Smooth muscle cell of the brain vasculature (primary cell): ENCODE measurements around the gene TRMT1.

Source experiments
- DNase-seq: peaks from one replicate; pipeline ENCODE4 v3.0.0-alpha.2; 2012; ENCODE audit warnings: low read depth, low spot score

TRMT1 gene

GRCh38 chr19:13071444-13072187 lies 44.9 kb downstream of the TRMT1 start:
- no peak for DNase-seq

GRCh38 chr19:13070425-13071140 lies 46.0 kb downstream of the TRMT1 start:
- DNase-seq, result no peak

- no peak for DNase-seq
These were observed 46.9 kb downstream of the TRMT1 start for GRCh38 chr19:13069415-13070359.

- no peak for DNase-seq
These were observed 48.3 kb downstream of the TRMT1 start for GRCh38 chr19:13068085-13068846.

GRCh38 chr19:13066933-13067807 lies 49.4 kb downstream of the TRMT1 start:
- DNase-seq, result no peak

- DNase-seq, result no peak
These were observed 50.3 kb downstream of the TRMT1 start for GRCh38 chr19:13066226-13066625.

- no peak for DNase-seq
These were observed 52.4 kb downstream of the TRMT1 start for GRCh38 chr19:13064092-13064489.

GRCh38 chr19:13063461-13064091 lies 53.0 kb downstream of the TRMT1 start:
- no peak for DNase-seq

GRCh38 chr19:13062317-13062716 lies 54.2 kb downstream of the TRMT1 start:
- no peak for DNase-seq

GRCh38 chr19:13060964-13061927 lies 55.3 kb downstream of the TRMT1 start:
- DNase-seq, result no peak

GRCh38 chr19:13060233-13060963 lies 56.1 kb downstream of the TRMT1 start:
- no peak for DNase-seq

- DNase-seq, result no peak
These were observed 57.4 kb downstream of the TRMT1 start for GRCh38 chr19:13058951-13059660.

GRCh38 chr19:13057744-13058143 lies 58.8 kb downstream of the TRMT1 start:
- DNase-seq, result no peak

GRCh38 chr19:13057147-13057572 lies 59.4 kb downstream of the TRMT1 start:
- no peak for DNase-seq

GRCh38 chr19:13056052-13056660 lies 60.4 kb downstream of the TRMT1 start:
- no peak for DNase-seq

- no peak for DNase-seq
These were observed 61.1 kb downstream of the TRMT1 start for GRCh38 chr19:13055213-13056051.
